ENCODE measurements around the gene ISG15.
"Not testable (repeated sequence)": the region's sequence is repeated elsewhere in the genome, so short reads cannot be mapped to it uniquely, and the experiment has no call there.

ISG15 gene

GRCh38 chr1:995665-996633 lies 17.3 kb upstream of the ISG15 start:
- no peak for DNase-seq

GRCh38 chr1:996851-997712 lies 16.2 kb upstream of the ISG15 start:
- no peak for DNase-seq

- no peak for DNase-seq
Measured at GRCh38 chr1:997713-997992, 15.6 kb upstream of the ISG15 start.

GRCh38 chr1:997993-998744 lies 15.1 kb upstream of the ISG15 start:
- no peak for DNase-seq

GRCh38 chr1:998745-998994 lies 14.6 kb upstream of the ISG15 start:
- no peak for DNase-seq

GRCh38 chr1:998995-999724 lies 14.1 kb upstream of the ISG15 start:
- DNase-seq: no peak

- DNase-seq: peak; percentile 64 to 74
Measured at GRCh38 chr1:999725-1000356, 13.5 kb upstream of the ISG15 start, which contains the start of gene HES4. TSS of gene HES4 (minus strand) at chr1:1000097. CDS start at chr1:999973, 124 bp downstream.

GRCh38 chr1:1000357-1001056 lies 12.8 kb upstream of the ISG15 start:
- DNase-seq: peak; percentile 67 to 75

- no peak for DNase-seq
Measured at GRCh38 chr1:1001057-1001783, 12.1 kb upstream of the ISG15 start.

GRCh38 chr1:1003618-1004419 lies 9.5 kb upstream of the ISG15 start:
- DNase-seq: no peak

- DNase-seq: no peak
Measured at GRCh38 chr1:1004420-1004779, 8.9 kb upstream of the ISG15 start.

- no peak for DNase-seq
Measured at GRCh38 chr1:1004780-1005697, 8.3 kb upstream of the ISG15 start.

GRCh38 chr1:1005774-1006304 lies 7.5 kb upstream of the ISG15 start:
- DNase-seq: no peak

GRCh38 chr1:1006305-1007159 lies 6.8 kb upstream of the ISG15 start:
- no peak for DNase-seq

- not testable (repeated sequence) for DNase-seq
Measured at GRCh38 chr1:1010131-1010530, 3.2 kb upstream of the ISG15 start.

- DNase-seq: no peak
Measured at GRCh38 chr1:1011396-1011949, 1.8 kb upstream of the ISG15 start.

- DNase-seq: not testable (repeated sequence)
Measured at GRCh38 chr1:1012736-1013104, 577 bp upstream of the ISG15 start.

Data from stimulated activated CD4-positive, alpha-beta T cell treated with anti-CD3 and anti-CD28 coated beads, Interleukin-2, amount 100 ng/mL, for 24 hours (primary cell).